NCI-H2171 treated with DMSO at 0.1 percent for 48 hours (cell line): ENCODE data around the gene SEMA7A.

ENCODE experiments used
- DNase-seq: peaks from one replicate; lab custom pipeline; 2025; lab: John Stamatoyannopoulos, UW

Gene SEMA7A

GRCh38 chr15:74430510-74430951, 3.2 kb downstream of the SEMA7A start:
- DNase-seq = no peak

GRCh38 chr15:74429781-74430400, 3.9 kb downstream of the SEMA7A start:
- no peak for DNase-seq

- DNase-seq = no peak
Measured at GRCh38 chr15:74428970-74429780, 4.6 kb downstream of the SEMA7A start.

GRCh38 chr15:74428442-74428787, 5.3 kb downstream of the SEMA7A start:
- DNase-seq = no peak

GRCh38 chr15:74427607-74428441, 5.9 kb downstream of the SEMA7A start:
- no peak for DNase-seq

- DNase-seq = no peak
Measured at GRCh38 chr15:74426404-74427281, 7.1 kb downstream of the SEMA7A start.

- no peak for DNase-seq
Measured at GRCh38 chr15:74425630-74426029, 8.1 kb downstream of the SEMA7A start.

GRCh38 chr15:74424901-74425528, 8.7 kb downstream of the SEMA7A start:
- DNase-seq = no peak

- no peak for DNase-seq
Measured at GRCh38 chr15:74423431-74424257, 10.1 kb downstream of the SEMA7A start.

GRCh38 chr15:74422652-74423430, 10.9 kb downstream of the SEMA7A start:
- no peak for DNase-seq

- no peak for DNase-seq
Measured at GRCh38 chr15:74422265-74422651, 11.5 kb downstream of the SEMA7A start.

GRCh38 chr15:74421302-74422245, 12.2 kb downstream of the SEMA7A start:
- no peak for DNase-seq

GRCh38 chr15:74420193-74420905, 13.4 kb downstream of the SEMA7A start:
- DNase-seq = no peak

GRCh38 chr15:74419432-74419831, 14.3 kb downstream of the SEMA7A start:
- no peak for DNase-seq

GRCh38 chr15:74418575-74419338, 15.0 kb downstream of the SEMA7A start:
- no peak for DNase-seq

GRCh38 chr15:74417670-74418069, 16.1 kb downstream of the SEMA7A start:
- no peak for DNase-seq

- peak; percentile 39 for DNase-seq
Measured at GRCh38 chr15:74417225-74417624, 16.5 kb downstream of the SEMA7A start.
